ENCODE results near the gene PPEF1.

- no peak for TF ChIP-seq POLR2A (IDR thresholded peaks at IDR 0.05; ENCODE audit: extremely low read depth, insufficient read length)
- TF ChIP-seq CTCF (IDR thresholded peaks at IDR 0.05; ENCODE audit: low read depth, low read length): no peak
- no peak for TF ChIP-seq MYC (IDR thresholded peaks at IDR 0.05; ENCODE audit: low read depth, low read length)
- TF ChIP-seq, protein P1, sequence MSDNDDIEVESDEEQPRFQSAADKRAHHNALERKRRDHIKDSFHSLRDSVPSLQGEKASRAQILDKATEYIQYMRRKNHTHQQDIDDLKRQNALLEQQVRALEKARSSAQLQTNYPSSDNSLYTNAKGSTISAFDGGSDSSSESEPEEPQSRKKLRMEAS (IDR thresholded peaks at IDR 0.05; ENCODE audit: low read depth, low read length): no peak
Measured at GRCh38 chrX:18769812-18770573, 62.5 kb downstream of the PPEF1 start.

Measured in NB4 (cell line).